AG10803 (cell line): ENCODE results near the gene BACE1.

ENCODE experiments used
- DNase-seq: peaks from one replicate; pipeline ENCODE4 v3.0.0; 2010; ENCODE audit warnings: low read depth
- H3K4me3 ChIP-seq: 2 replicates; pipeline ENCODE4 v1.5.1; 2011; ENCODE audit warnings: mild to moderate bottlenecking, low read length, control low read depth
- TF ChIP-seq, protein P1 (sequence below): conservative IDR thresholded peaks from 2 replicates; pipeline ENCODE4 v1.5.1; 2011; ENCODE audit warnings: mild to moderate bottlenecking, low read length, control low read depth, inconsistent platforms

Gene BACE1

DNA sequence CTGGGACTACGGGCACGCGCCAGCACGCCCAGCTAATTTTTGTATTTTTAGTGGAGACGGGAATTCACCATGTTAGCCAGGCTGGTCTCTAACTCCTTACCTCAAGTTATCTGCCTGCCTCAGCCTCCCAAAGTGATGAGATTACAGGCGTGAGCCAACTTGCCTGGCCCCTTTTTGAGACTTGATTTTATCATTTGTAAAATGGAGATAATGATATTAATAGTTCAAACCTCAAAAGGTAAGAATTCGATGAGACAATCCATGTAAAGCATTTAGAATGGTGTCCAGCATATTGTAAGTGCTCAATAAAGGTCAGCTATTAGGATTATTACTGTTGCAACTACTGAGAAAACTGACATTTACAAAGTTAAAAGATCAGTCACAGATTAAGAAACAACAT, 2.7 kb upstream of the BACE1 start:
- no peak overlapping the region for H3K4me3 ChIP-seq
- DNase-seq, result no peak
- TF ChIP-seq, protein P1, sequence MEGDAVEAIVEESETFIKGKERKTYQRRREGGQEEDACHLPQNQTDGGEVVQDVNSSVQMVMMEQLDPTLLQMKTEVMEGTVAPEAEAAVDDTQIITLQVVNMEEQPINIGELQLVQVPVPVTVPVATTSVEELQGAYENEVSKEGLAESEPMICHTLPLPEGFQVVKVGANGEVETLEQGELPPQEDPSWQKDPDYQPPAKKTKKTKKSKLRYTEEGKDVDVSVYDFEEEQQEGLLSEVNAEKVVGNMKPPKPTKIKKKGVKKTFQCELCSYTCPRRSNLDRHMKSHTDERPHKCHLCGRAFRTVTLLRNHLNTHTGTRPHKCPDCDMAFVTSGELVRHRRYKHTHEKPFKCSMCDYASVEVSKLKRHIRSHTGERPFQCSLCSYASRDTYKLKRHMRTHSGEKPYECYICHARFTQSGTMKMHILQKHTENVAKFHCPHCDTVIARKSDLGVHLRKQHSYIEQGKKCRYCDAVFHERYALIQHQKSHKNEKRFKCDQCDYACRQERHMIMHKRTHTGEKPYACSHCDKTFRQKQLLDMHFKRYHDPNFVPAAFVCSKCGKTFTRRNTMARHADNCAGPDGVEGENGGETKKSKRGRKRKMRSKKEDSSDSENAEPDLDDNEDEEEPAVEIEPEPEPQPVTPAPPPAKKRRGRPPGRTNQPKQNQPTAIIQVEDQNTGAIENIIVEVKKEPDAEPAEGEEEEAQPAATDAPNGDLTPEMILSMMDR, result no peak

DNA sequence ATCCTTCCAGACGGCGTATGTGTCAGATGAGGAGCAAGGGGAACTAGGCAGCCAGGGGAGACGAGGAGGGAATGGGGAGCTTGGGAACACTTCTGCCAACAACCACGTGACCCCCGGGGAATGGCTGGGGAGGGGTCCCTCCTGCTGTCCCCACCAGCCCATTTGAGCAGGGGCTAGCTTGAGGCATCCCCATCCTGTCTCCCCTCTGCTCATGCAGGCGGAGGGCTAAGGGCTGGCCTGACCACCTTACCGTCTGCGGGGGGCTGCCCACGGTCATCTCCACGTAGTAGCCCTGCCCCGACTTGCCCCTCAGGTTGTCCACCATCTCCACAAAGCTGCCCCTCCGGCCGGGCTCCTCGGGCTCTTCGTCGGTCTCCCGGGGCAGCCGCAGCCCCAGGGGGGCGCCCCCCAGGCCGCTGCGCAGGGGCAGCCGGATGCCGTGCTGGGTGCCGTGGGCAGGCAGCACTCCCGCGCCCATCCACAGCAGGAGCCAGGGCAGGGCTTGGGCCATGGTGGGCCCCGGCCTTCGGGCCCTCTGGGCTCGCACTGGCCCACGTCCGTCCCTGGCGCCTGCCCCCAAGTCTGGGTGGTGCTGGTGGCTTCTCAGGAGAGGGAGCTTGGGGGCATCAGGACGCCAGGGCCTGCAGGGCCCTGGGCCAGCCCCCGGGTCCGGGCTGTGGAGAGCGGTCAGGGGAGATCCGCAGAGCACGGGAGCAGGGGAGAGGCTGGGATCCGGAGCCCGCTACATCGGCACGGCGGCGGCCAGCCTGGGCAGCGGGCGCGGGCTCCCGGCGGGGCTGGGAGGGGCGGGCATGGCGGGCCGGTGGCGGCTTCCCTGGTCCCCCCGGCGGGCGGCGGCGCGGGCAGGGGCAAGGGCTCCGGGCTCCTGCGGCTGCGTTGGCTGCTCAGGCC, 515 bp downstream of the BACE1 start:
- TF ChIP-seq, protein P1, result no peak
- no peak for DNase-seq
- peak overlapping the region; percentile 79 for H3K4me3 ChIP-seq

DNA sequence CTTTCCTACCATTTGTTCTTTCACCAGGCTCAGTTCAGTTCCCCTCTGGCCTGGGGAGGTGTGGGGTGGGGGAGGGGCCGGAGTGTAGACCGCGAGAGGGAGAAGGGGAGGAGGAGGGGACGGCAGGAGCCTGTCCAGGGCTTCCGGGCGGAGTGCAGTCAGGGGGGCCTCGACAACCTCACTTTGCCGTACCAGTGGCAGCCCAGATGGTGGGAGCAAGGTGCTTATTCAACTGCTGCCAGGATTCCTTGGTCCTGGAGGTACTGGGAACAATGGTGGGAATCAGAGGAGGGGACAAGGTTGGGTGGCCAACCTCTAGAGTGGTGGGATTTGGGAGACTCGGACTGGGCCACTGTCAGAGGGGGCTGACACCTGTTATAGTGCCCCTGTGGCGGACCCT, 1.2 kb downstream of the BACE1 start:
- peak overlapping the region; percentile 79 for H3K4me3 ChIP-seq
- no peak for DNase-seq
- TF ChIP-seq, protein P1, result no peak

DNA sequence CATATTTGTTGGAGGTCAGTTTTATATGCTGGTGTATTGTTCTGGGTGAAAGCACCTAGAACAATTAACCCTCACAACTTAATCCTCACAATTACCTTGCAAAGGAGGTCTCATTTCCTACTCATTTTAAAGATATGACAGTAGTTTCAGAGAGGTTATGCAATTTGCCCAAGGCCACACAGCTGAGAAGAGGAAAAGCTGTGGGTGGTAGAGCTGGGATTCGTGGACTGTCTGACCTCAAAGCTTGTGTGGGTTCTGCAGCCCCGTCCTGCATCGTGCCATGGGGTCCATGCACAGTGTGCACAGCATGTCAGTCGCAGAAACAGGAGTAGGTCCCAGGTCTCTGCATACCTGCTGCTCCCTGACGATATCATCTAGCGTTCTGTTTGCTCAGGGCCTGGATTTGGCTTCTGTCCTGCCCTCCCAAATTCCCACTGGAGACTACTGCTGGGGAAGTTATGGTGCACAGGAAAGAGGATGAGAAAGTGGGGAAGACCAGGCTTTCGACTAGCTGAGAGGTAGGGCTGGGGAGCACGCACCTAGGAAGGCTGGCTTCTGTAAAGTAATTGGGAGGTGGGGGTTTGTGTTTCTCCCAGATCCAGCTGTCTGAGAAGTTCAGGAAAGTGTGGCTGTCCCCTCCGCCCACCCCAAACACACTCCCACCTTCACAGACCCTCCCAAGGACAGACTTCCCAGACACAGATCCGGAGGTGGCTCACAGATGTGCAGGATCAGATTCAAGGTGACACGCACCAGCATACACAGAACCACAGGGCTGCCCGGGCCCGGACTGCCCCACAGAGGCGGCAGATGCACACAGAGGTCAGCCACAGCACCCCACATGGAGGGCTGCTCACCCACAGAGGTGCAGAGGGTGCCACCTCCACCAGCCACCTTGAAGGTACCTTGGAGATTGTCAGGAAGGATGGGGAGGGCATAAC, 2.0 kb downstream of the BACE1 start:
- DNase-seq, result no peak
- peak overlapping the region; percentile 79 for H3K4me3 ChIP-seq
- TF ChIP-seq, protein P1, result no peak

DNA sequence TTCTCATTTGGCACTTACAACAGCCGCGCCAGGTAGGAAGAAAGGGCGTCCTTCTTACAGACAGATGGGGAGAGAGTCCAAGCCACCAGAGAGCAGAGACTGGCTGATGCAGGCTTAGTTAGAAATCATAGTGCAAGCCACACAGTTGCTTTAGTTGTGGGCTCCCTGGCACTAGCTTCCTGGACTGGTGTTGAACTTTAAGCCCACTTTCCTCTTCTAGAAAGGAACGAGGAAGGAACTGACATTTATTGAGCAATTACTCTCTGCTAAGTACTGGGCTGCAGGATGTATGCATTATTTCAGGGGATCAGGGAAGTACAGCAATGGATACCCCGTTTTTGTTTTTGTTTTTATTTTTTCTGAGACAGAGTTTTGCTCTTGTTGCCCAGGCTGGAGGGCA, 3.0 kb downstream of the BACE1 start:
- TF ChIP-seq, protein P1, result no peak
- no peak for DNase-seq
- no peak overlapping the region for H3K4me3 ChIP-seq

DNA sequence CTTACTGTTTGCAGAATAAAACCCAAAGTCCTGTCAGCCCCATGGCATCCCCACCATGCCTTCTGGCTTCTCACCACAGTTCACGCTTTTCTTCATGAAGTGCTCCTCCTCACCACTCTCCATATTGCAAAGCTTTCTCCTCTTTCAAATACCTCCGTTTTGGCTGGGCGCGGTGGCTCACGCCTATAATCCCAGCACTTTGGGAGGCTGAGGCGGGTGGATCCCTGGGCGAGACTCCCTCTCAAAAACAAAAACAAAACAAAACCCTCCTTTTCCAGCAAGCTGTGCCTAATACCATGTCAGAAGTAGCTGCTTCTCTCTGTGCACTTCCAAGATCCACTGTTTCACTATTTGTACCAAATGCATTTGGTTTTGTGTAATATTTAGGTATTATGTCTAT, 6.7 kb downstream of the BACE1 start:
- no peak overlapping the region for H3K4me3 ChIP-seq
- no peak for DNase-seq
- TF ChIP-seq, protein P1, result no peak
